Measurements from ENCODE around the gene PSD4.

Gene PSD4

GRCh38 chr2:113231064-113231463 lies 57.3 kb downstream of the PSD4 start:
- H3K79me2 ChIP-seq (ENCODE audit: insufficient read depth, low read length), result no peaks in the 10 kb centered on the region
- no peaks in the 10 kb centered on the region for H3K9me2 ChIP-seq (replicated peaks; ENCODE audit: low read depth, low read length)
- H3F3A ChIP-seq (ENCODE audit: low read depth), result no peaks in the 10 kb centered on the region
- H3K4me1 ChIP-seq (ENCODE audit: insufficient read depth, low read length, poor library complexity, severe bottlenecking), result peaks cover 7% of the 10 kb centered on the region
- no peak overlapping the region for H3K4me3 ChIP-seq (ENCODE audit: low read length, poor library complexity, severe bottlenecking)
- no peaks in the 10 kb centered on the region for H3K36me3 ChIP-seq (ENCODE audit: insufficient read depth, low read length)
- no peaks in the 10 kb centered on the region for H3K9me3 ChIP-seq (ENCODE audit: insufficient read depth, low read depth, low read length)
- no peak overlapping the region for H3K9ac ChIP-seq (ENCODE audit: low read depth, low read length, poor library complexity, severe bottlenecking)
- H2AFZ ChIP-seq (ENCODE audit: low read length), result no peak overlapping the region
- H3K27me3 ChIP-seq (ENCODE audit: insufficient read depth, low read length, poor library complexity, severe bottlenecking), result no peaks in the 10 kb centered on the region
- H3K4me2 ChIP-seq (ENCODE audit: low read depth, low read length, poor library complexity, severe bottlenecking), result no peak overlapping the region
- H4K20me1 ChIP-seq (ENCODE audit: insufficient read depth, low read length, poor library complexity, severe bottlenecking), result no peaks in the 10 kb centered on the region
- TF ChIP-seq CTCF (conservative IDR thresholded peaks at IDR 0.05; ENCODE audit: low read length), result no peak
- no peak for TF ChIP-seq EZH2phosphoT487 (IDR thresholded peaks at IDR 0.05; ENCODE audit: borderline replicate concordance)

- Histone ChIP-seq H3K4me1 (ENCODE audit: insufficient read depth, low read length, poor library complexity, severe bottlenecking) (peaks cover 7% of the 10 kb centered on the region), H3K36me3 (ENCODE audit: insufficient read depth, low read length) (no peaks in the 10 kb centered on the region), H3K27me3 (ENCODE audit: insufficient read depth, low read length, poor library complexity, severe bottlenecking) (no peaks in the 10 kb centered on the region), H3K9me3 (ENCODE audit: insufficient read depth, low read depth, low read length) (no peaks in the 10 kb centered on the region), H2AFZ (ENCODE audit: low read length) (no peak overlapping the region), H3K4me3 (ENCODE audit: low read length, poor library complexity, severe bottlenecking) (no peak overlapping the region), H3K79me2 (ENCODE audit: insufficient read depth, low read length) (no peaks in the 10 kb centered on the region), H3K9me2 (replicated peaks; ENCODE audit: low read depth, low read length) (no peaks in the 10 kb centered on the region), H3K9ac (ENCODE audit: low read depth, low read length, poor library complexity, severe bottlenecking) (no peak overlapping the region), H3K4me2 (ENCODE audit: low read depth, low read length, poor library complexity, severe bottlenecking) (no peak overlapping the region), H4K20me1 (ENCODE audit: insufficient read depth, low read length, poor library complexity, severe bottlenecking) (no peaks in the 10 kb centered on the region), H3F3A (ENCODE audit: low read depth) (no peaks in the 10 kb centered on the region)
- no peak for TF ChIP-seq CTCF (conservative IDR thresholded peaks at IDR 0.05; ENCODE audit: low read length)
- no peak for TF ChIP-seq EZH2phosphoT487 (IDR thresholded peaks at IDR 0.05; ENCODE audit: borderline replicate concordance)
Measured at GRCh38 chr2:113232123-113232522, 58.4 kb downstream of the PSD4 start.

DNA sequence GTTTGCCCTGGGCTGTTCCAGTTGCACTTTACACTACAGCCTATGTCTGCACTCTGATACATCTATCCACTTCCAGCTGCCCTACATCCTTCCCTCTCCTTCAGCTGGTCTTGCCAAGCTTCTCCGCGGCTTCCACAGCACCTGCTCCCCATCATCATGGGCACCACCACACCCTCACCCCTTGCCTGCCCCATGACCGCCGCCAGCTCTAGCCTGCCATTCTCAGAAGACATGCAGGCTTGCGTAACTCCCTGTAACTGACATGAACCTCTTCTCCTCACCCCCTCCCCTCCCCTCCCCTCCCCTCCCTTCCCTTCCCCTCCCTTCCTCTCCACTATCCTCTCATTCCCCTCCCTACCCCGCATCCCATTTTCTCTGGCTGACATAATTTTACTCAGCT lies 59.0 kb downstream of the PSD4 start:
- no peaks in the 10 kb centered on the region for H4K20me1 ChIP-seq (ENCODE audit: insufficient read depth, low read length, poor library complexity, severe bottlenecking)
- H3K9ac ChIP-seq (ENCODE audit: low read depth, low read length, poor library complexity, severe bottlenecking), result no peak overlapping the region
- no peaks in the 10 kb centered on the region for H3K79me2 ChIP-seq (ENCODE audit: insufficient read depth, low read length)
- TF ChIP-seq EZH2phosphoT487 (IDR thresholded peaks at IDR 0.05; ENCODE audit: borderline replicate concordance), result no peak
- no peak for TF ChIP-seq CTCF (conservative IDR thresholded peaks at IDR 0.05; ENCODE audit: low read length)
- no peak overlapping the region for H3K4me3 ChIP-seq (ENCODE audit: low read length, poor library complexity, severe bottlenecking)
- no peaks in the 10 kb centered on the region for H3K36me3 ChIP-seq (ENCODE audit: insufficient read depth, low read length)
- H3K27me3 ChIP-seq (ENCODE audit: insufficient read depth, low read length, poor library complexity, severe bottlenecking), result no peaks in the 10 kb centered on the region
- H3F3A ChIP-seq (ENCODE audit: low read depth), result no peaks in the 10 kb centered on the region
- H3K4me2 ChIP-seq (ENCODE audit: low read depth, low read length, poor library complexity, severe bottlenecking), result no peak overlapping the region
- H3K4me1 ChIP-seq (ENCODE audit: insufficient read depth, low read length, poor library complexity, severe bottlenecking), result peaks cover 3% of the 10 kb centered on the region
- H2AFZ ChIP-seq (ENCODE audit: low read length), result no peak overlapping the region
- H3K9me2 ChIP-seq (replicated peaks; ENCODE audit: low read depth, low read length), result no peaks in the 10 kb centered on the region
- no peaks in the 10 kb centered on the region for H3K9me3 ChIP-seq (ENCODE audit: insufficient read depth, low read depth, low read length)

All from Loucy (cell line).